Measurements from ENCODE around the gene MAEL.

MAEL gene

GRCh38 chr1:167056529-167057231, 67.6 kb downstream of the MAEL start:
- DNase-seq (ENCODE audit: low read depth): no peak

DNA sequence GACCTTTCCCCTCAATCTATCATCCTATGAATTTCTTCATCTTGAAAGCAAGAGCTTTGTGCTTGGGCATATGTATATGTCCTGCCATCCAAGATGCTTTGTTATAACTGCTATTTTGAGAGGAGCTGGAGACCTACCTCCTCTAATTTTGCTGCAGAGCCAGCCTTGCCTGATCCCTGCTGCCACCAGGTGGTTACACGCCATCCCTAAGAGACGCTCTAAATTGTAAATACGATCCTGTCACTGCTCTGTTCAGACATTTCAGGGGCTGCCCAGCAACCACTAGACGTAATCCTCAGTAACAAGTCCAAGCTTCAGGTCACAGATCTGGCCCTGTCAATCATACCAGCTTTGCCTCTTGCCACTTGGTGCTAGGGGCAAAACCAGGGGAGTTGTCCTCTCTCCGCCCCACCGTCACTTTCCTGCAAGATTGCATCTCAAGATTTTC, 68.2 kb downstream of the MAEL start:
- DNase-seq (ENCODE audit: low read depth): no peak

DNA sequence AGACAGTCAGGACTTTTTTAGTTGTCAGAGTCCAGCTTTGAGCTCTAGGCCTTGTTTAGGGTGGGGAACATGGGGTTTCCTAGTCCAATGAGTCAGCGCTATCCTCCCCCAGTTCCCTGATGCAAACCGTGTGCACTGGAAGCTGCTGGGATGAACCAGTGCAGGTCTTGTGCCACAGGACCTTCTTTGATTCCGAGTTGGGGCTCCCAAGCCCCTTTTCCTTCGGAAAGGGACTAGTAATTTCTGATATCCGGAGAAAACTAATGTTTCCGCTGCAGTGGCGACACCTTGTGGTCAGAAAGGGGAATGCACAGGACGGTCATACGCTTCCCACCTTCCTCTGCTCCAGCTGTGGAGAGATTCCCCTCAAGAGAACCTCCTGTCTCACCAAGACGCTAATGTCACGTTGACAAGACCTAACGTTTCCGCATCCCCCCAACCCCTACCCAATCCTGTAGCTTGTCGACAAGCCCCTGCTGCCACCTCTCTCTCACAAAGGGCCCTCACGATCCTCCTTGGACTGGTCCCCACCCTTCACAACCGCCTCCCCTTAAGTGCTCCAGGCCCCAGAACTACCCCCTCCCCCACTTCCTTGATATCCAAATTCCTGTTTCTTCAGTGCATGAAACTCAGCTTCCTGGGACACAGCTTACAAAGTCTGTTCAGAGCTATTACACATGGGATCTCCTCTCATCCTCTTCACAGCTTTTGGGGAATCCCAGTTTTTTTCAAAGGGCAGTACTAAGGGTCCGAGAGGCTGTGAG, 70.1 kb downstream of the MAEL start:
- no peak for DNase-seq (ENCODE audit: low read depth)

DNA sequence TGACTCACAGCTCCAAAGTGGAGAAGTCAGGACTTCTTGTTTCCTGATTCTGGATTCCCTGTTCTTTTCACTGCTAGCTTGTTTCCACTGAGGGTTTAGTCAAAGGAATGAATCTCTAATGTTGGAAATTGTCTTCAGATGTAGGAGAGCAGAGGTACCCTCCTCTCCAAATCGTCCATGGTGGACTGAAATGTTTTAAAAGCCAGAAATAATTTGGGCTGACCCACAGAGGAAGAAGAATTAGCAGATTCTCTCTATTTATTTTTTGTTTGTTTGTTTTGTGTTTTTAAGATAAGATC, 70.7 kb downstream of the MAEL start:
- DNase-seq (ENCODE audit: low read depth): no peak

DNA sequence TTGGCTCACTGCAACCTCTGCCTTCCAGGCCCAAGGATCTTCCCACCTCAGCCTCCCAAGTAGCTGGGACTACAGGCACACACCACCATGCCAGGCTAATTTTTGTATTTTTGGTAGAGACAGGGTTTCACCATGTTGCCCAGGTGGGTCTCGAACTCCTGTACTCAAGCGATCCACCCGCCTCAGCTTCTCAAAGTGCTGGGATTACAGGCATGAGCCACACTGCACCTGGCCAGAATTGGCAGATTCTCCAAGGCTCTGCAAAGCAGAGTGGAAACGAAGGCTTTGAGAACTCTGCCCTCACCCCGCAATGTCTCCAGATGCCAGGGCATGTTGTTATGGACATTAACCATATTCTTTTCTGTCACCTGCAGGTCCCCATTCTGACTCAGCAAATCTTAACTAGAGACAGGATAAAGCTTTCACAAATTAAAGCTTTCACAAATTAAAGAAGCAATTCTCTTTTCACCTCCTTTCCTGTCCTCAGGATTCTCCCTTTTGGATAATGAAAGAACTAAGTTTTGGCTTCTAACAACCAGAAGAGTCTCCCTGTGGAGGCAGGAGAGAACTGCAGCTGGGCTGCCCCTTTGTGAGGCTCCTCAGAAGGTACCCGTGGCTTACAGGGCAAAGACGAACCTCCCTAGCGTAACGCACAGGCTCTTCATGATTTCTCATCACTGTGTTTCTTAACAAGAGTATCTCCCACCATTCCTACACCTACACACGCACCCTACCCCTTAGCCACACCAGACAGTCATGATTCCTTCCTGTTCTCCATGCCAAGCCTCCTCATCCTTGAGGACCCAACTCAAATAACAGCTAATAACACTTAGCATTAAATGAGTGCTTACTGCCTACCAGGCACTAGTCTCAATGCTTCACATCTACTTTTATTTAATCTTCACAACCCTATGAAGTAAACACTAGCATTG, 71.3 kb downstream of the MAEL start:
- no peak for DNase-seq (ENCODE audit: low read depth)

DNA sequence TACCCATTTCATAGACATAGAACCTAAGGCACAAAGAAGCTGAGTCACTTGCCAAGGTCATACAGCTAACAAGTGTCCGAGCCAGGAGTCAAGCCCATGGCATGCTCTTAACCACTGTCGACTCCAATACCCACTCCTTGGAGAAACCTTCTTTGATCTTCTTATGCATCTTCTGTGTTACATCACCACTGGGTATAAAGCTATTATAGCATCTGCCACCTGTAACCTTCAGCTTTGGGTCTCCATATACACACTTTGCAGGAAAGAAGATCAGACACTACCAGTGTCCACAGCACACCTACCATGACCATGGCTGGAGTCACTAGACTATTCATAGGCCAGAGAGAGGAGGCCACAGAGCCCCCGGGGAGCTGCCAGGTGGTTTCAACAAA, 72.0 kb downstream of the MAEL start:
- no peak for DNase-seq (ENCODE audit: low read depth)

DNA sequence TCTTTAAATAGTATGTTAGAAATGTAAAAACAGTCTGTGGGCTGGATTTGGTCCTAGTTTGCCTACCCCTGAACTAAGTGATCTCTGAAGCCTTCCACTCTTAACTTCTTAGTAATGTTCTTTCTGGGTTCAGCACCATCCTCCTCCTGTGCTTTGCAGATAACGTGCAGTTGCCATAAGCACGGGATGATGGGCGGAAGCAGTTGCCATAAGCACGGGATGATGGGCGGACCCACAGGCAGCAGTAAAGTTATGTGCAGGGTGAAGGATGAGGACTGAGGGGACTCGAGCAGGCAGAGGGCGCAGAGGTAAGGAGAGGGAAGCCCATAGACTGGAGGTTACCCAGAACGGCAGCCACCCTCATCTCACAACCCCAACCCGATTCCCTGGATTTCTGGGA, 75.5 kb downstream of the MAEL start:
- peak; percentile 65 for DNase-seq (ENCODE audit: low read depth)

DNA sequence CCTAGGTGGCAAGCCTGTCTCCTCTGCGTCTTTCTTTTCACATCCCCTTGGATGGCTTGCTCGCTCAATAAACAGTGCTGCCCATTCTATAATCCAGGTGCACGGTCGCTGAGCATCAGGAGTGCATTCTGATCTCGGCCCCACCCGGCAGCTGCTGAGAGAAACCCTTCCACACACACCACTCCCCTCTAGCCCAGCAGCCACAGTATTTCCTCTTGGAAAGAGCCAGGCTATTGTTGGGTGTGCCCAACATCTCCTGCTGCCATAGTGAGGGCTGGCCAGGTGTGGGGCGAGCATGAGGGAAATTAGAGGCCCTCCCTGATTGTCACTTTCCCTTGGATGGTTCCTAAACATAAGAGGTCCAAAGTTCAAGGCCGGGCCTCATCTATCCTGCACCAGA, 76.4 kb downstream of the MAEL start:
- DNase-seq (ENCODE audit: low read depth): no peak

- DNase-seq (ENCODE audit: low read depth): no peak
These were observed 77.4 kb downstream of the MAEL start for GRCh38 chr1:167066333-167067122.

GRCh38 chr1:167067904-167068303, 78.8 kb downstream of the MAEL start:
- DNase-seq (ENCODE audit: low read depth): no peak

DNA sequence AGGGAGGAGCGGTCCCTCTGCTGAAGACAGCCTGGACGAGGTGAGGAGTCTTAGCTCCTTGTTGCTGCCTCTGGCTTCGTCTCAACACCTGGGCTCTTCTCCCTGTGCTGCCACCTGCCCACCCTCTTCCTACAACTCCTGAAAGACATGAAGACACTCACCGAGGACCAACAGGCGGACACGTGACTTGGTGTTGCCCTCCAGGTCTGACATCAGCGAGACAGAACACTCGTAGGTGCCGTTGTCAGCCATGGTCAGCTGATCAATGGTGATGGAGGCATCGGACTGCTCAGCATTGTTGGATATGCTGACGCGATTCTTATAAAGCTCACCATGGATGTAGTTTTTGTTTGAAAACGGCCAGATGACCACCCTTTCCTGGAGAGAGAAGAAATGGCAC, 79.7 kb downstream of the MAEL start:
- no peak for DNase-seq (ENCODE audit: low read depth)

GRCh38 chr1:167071286-167071685, 82.2 kb downstream of the MAEL start:
- no peak for DNase-seq (ENCODE audit: low read depth)

Data from CMK (cell line).